Esophagus muscularis mucosa (tissue), 4 donors: ENCODE results near the gene PFDN1.

Experiments
- CTCF ChIP-seq, 3 experiments: fragments of 200-600 bp in 2 of 3; fragments of 450-650 bp in 1 of 3; sonication (generic) in 2 of 3; IDR thresholded peaks; one replicate each; pipeline ENCODE4 v1.5.1; 2017 to 2019; ENCODE audit warnings: antibody characterized with exemption in 3 of 3, mild to moderate bottlenecking in 2 of 3, moderate library complexity in 1 of 3
- EP300 ChIP-seq: sonication (generic); formaldehyde crosslinking; IDR thresholded peaks from one replicate; pipeline ENCODE4 v1.6.1; 2017; ENCODE audit warnings: antibody characterized with exemption
- POLR2A ChIP-seq: fragments of 450-650 bp; IDR thresholded peaks from one replicate; pipeline ENCODE4 v1.6.1; 2017; ENCODE audit warnings: antibody characterized with exemption, moderate library complexity, mild to moderate bottlenecking, low read depth
- POLR2AphosphoS5 ChIP-seq, 2 donors: sonication (generic); formaldehyde crosslinking; IDR thresholded peaks; one replicate each; pipeline ENCODE4 v1.6.1; 2017; ENCODE audit warnings: antibody characterized with exemption in 2 of 2

DNA sequence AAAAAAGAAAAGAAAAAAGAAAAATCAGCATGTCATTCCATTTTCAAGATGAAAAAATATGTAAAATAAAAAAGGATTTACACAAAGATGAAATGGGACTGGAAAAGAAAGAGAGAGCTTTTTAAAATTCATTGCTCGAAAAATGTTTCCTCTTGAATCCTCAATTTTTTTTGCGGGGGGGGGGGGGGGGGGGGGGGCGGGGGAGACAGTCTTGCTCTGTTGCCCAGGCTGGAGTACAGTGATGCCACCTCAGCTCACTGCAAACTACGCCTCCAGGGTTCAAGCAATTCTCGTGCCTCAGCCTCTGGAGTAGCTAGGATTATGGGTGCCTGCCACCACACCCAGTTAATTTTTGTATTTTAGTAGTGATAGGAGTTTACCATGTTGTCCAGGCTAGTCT is 16.5 kb downstream of the PFDN1 start:
- TF ChIP-seq POLR2A (no peak), CTCF (IDR thresholded peaks at IDR 0.05) (no peak), POLR2AphosphoS5 (IDR thresholded peaks at IDR 0.05) (no peak), EP300 (no peak)
